CD14-positive monocyte (primary cell): ENCODE measurements around the gene SLC22A12. TPM values are rescaled to one million over a fixed set of nuclear protein-coding genes. Genes with fewer than 3 reads are reported as not detected.

Experiments used
- DNase-seq, 3 donors: peaks; one replicate each; pipeline ENCODE4 v3.0.0-alpha.2; 2011 to 2022
- H2AFZ ChIP-seq: 2 replicates; pipeline ENCODE4 v1.6.0; 2012; ENCODE audit warnings: mild to moderate bottlenecking, low read depth, low read length, inconsistent platforms; ENCODE audit not compliant: insufficient read depth, poor library complexity, severe bottlenecking
- H3K27ac ChIP-seq, 2 donors: 1 replicate in 1 of 2; 2 replicates in 1 of 2; pipeline ENCODE4 v1.5.1; 2012 to 2013; ENCODE audit warnings: low read length in 2 of 2, control low read depth in 1 of 2, inconsistent platforms in 1 of 2, low read depth in 1 of 2, mild to moderate bottlenecking in 1 of 2
- H3K27me3 ChIP-seq, 2 donors: one replicate each; pipeline versions ENCODE4 v1.6.0 to v1.6.1; 2011 to 2013; ENCODE audit warnings: low read length in 2 of 2; ENCODE audit not compliant: control insufficient read depth in 2 of 2, insufficient read depth in 2 of 2
- H3K36me3 ChIP-seq, 2 donors: replicated peaks in 1 of 2; 1 replicate in 1 of 2; 2 replicates in 1 of 2; pipeline versions ENCODE4 v1.5.1 to v1.6.1; 2012 to 2013; ENCODE audit warnings: low read length in 2 of 2, control low read depth in 1 of 2, inconsistent platforms in 1 of 2, mild to moderate bottlenecking in 1 of 2; ENCODE audit not compliant: insufficient read depth in 2 of 2, control insufficient read depth in 1 of 2
- H3K4me1 ChIP-seq, 2 donors: 1 replicate in 1 of 2; 2 replicates in 1 of 2; pipeline versions ENCODE4 v1.5.1 to v1.6.1; 2012 to 2013; ENCODE audit warnings: low read length in 2 of 2, control low read depth in 1 of 2, inconsistent platforms in 1 of 2, mild to moderate bottlenecking in 1 of 2, moderate library complexity in 1 of 2; ENCODE audit not compliant: insufficient read depth in 2 of 2, control insufficient read depth in 1 of 2
- H3K4me2 ChIP-seq: replicated peaks from 2 replicates; pipeline ENCODE3; 2012; ENCODE audit warnings: low read length, moderate library complexity, mild to moderate bottlenecking; ENCODE audit not compliant: poor library complexity, severe bottlenecking; ENCODE audit errors: extremely low read depth
- H3K4me3 ChIP-seq, 3 experiments: fragments of 200-600 bp in 1 of 3; sonication (generic) in 1 of 3; replicated peaks in 1 of 3; 1 replicate in 2 of 3; 2 replicates in 1 of 3; pipeline ENCODE4 v1.5.1; 2011 to 2013; ENCODE audit warnings: low read length in 3 of 3, mild to moderate bottlenecking in 3 of 3, control low read depth in 2 of 3, low read depth in 2 of 3, inconsistent platforms in 1 of 3, moderate library complexity in 1 of 3
- H3K79me2 ChIP-seq: 2 replicates; pipeline ENCODE4 v1.6.0; 2012; ENCODE audit warnings: mild to moderate bottlenecking, control low read depth, inconsistent platforms, low read length, moderate library complexity; ENCODE audit not compliant: insufficient read depth
- H3K9ac ChIP-seq: 2 replicates; pipeline ENCODE4 v1.6.0; 2017; ENCODE audit warnings: low read length, mild to moderate bottlenecking; ENCODE audit not compliant: insufficient read depth, poor library complexity, severe bottlenecking
- H3K9me3 ChIP-seq, 2 donors: replicated peaks in 1 of 2; 1 replicate in 1 of 2; 2 replicates in 1 of 2; pipeline versions ENCODE4 v1.5.1 to v1.6.1; 2012 to 2013; ENCODE audit warnings: low read length in 2 of 2, control low read depth in 1 of 2; ENCODE audit not compliant: control insufficient read depth in 1 of 2, insufficient read depth in 1 of 2
- H4K20me1 ChIP-seq: 2 replicates; pipeline ENCODE4 v1.6.0; 2012; ENCODE audit warnings: mild to moderate bottlenecking, low read length, control low read depth, moderate library complexity; ENCODE audit not compliant: insufficient read depth
- H3K27ac Mint-ChIP-seq, 7 donors: one replicate each; pipeline ENCODE4 v1.8.0; 2020; ENCODE audit warnings: mild to moderate bottlenecking in 7 of 7, mixed read lengths in 7 of 7, moderate library complexity in 6 of 7, inconsistent platforms in 2 of 7
- H3K27me3 Mint-ChIP-seq, 3 donors: one replicate each; pipeline ENCODE4 v1.8.0; 2021 to 2022; ENCODE audit warnings: low read depth in 3 of 3, mild to moderate bottlenecking in 3 of 3, mixed read lengths in 3 of 3, moderate library complexity in 3 of 3, inconsistent platforms in 1 of 3
- H3K36me3 Mint-ChIP-seq, 2 donors: one replicate each; pipeline ENCODE4 v1.8.0; 2020; ENCODE audit warnings: mixed read lengths in 2 of 2, inconsistent platforms in 1 of 2, mild to moderate bottlenecking in 1 of 2
- H3K4me1 Mint-ChIP-seq: one replicate; pipeline ENCODE4 v1.8.0; 2020; ENCODE audit warnings: mild to moderate bottlenecking, mixed read lengths
- H3K4me3 Mint-ChIP-seq, 2 donors: one replicate each; pipeline ENCODE4 v1.8.0; 2020; ENCODE audit warnings: mild to moderate bottlenecking in 2 of 2, mixed read lengths in 2 of 2, moderate library complexity in 1 of 2
- H3K9me3 Mint-ChIP-seq, 7 donors: one replicate each; pipeline ENCODE4 v1.8.0; 2020 to 2022; ENCODE audit warnings: mixed read lengths in 7 of 7, mild to moderate bottlenecking in 6 of 7, moderate library complexity in 6 of 7, inconsistent platforms in 2 of 7
- CTCF ChIP-seq: fragments of 200-600 bp; IDR thresholded peaks from one replicate; pipeline ENCODE4 v1.8.0; 2022; ENCODE audit warnings: antibody characterized with exemption, mild to moderate bottlenecking
- WGBS: methylation state at CpG from one replicate; pipeline ENCODE4 v1.1.5; 2013; ENCODE audit warnings: missing lambda C conversion rate; ENCODE audit not compliant: insufficient coverage; 5-methylcytosine and 5-hydroxymethylcytosine counted together
- intact Hi-C, 2 donors: fragments of 100-400 bp; cut with micrococcal nuclease; formaldehyde crosslinking; loops; one replicate each; pipeline versions ENCODE4 v1.15.0 to v1.15.1; 2023
- polyA plus RNA-seq, 3 donors: library from polyadenylated mRNA; depleted of rRNA in 1 of 3; unstranded in 2 of 3; stranded (reverse) in 1 of 3; fragments of 300-500 nt in 2 of 3; fragments of >200 nt in 1 of 3; fragmentation: Illumina TruSeq in 2 of 3; gene quantifications; 1 replicate in 2 of 3; 2 replicates in 1 of 3; pipeline ENCODE4 v1.2.3, GENCODE V29; 2012 to 2021

SLC22A12 gene
- polyA plus RNA-seq, 3 donors: not detected

- peaks cover 6 to 9% of the 10 kb centered on the region in 2 donors for H3K4me1 ChIP-seq
- H3K4me1 Mint-ChIP-seq: peaks cover 11% of the 10 kb centered on the region
- no peak overlapping the region for H3K4me3 Mint-ChIP-seq
- peaks cover 4 to 7% (median 5%) of the 10 kb centered on the region in 3 donors for H3K27me3 Mint-ChIP-seq
- no peak overlapping the region for H3K9ac ChIP-seq
- no peak overlapping the region for H2AFZ ChIP-seq
- H3K36me3 Mint-ChIP-seq: no peaks in the 10 kb centered on the region
- no peaks in the 10 kb centered on the region for H3K9me3 ChIP-seq
- no peaks in the 10 kb centered on the region for H4K20me1 ChIP-seq
- no peaks in the 10 kb centered on the region for H3K79me2 ChIP-seq
- 96% methylated on average over 4 of the region's 9 CpGs for WGBS
- intact Hi-C loops: no loop called here
- H3K27me3 ChIP-seq: no peaks in the 10 kb centered on the region
- no peak overlapping the region for H3K4me2 ChIP-seq
- no peak overlapping the region for H3K4me3 ChIP-seq
- no peak for DNase-seq
- no peak overlapping the region for H3K27ac Mint-ChIP-seq
- H3K27ac ChIP-seq: no peak overlapping the region
- TF ChIP-seq CTCF: no peak
- H3K36me3 ChIP-seq: no peaks in the 10 kb centered on the region
- H3K9me3 Mint-ChIP-seq: no peaks in the 10 kb centered on the region
These were observed 32.2 kb upstream of the SLC22A12 start for GRCh38 chr11:64558869-64559268.

- Histone ChIP-seq H3K27me3 (no peaks in the 10 kb centered on the region), H3K27ac (no peak overlapping the region), H3K4me3 (no peak overlapping the region), H3K79me2 (no peaks in the 10 kb centered on the region), H4K20me1 (no peaks in the 10 kb centered on the region), H3K4me2 (no peak overlapping the region), H3K9ac (no peak overlapping the region), H3K36me3 (no peaks in the 10 kb centered on the region), H2AFZ (no peak overlapping the region), H3K4me1 (peaks cover 4 to 7% of the 10 kb centered on the region in 2 donors), H3K9me3 (no peaks in the 10 kb centered on the region)
- Mint-ChIP-seq H3K27me3 (peaks cover 2 to 6% (median 4%) of the 10 kb centered on the region in 3 donors), H3K4me3 (no peak overlapping the region), H3K4me1 (peaks cover 8% of the 10 kb centered on the region), H3K9me3 (peaks cover 0 to 2% (median 0%) of the 10 kb centered on the region in 7 donors), H3K36me3 (no peaks in the 10 kb centered on the region), H3K27ac (peak overlapping the region in 1 of 7 donors; percentile 53)
- 95% methylated on average over 18 of the region's 19 CpGs for WGBS
- no peak for DNase-seq
- no peak for TF ChIP-seq CTCF
- intact Hi-C loops: no loop called here
These were observed 31.5 kb upstream of the SLC22A12 start for GRCh38 chr11:64559351-64560138.
